Eye (tissue), 1 donor: ENCODE measurements around the gene FGF12.

Source experiments
- DNase-seq: peaks from one replicate; pipeline ENCODE4 v3.0.0-alpha.2; 2015

The FGF12 gene

GRCh38 chr3:192409201-192409837 lies 318.0 kb downstream of the FGF12 start:
- DNase-seq, result peak; percentile 81

GRCh38 chr3:192408647-192409200 lies 318.6 kb downstream of the FGF12 start:
- DNase-seq, result peak; percentile 75

DNA sequence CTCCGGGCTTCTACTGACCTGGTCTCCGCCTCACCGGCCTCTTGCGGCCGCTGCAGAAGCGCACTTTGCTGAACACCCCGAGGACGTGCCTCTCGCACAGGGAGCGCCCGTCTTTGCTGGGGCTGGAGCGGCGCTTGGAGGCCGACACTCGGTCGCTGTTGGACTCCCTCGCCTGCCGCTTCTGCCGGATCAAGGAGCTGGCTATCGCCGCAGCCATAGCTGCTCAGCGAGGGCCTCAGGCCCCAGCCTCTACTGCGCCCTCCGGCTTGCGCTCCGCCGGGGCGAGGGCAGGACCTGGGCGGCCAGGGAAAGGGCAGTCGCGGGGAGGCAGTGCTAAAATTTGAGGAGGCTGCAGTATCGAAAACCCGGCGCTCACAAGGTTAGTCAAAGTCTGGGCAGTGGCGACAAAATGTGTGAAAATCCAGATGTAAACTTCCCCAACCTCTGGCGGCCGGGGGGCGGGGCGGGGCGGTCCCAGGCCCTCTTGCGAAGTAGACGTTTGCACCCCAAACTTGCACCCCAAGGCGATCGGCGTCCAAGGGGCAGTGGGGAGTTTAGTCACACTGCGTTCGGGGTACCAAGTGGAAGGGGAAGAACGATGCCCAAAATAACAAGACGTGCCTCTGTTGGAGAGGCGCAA lies 319.2 kb downstream of the FGF12 start:
- DNase-seq, result peak; percentile 67

DNA sequence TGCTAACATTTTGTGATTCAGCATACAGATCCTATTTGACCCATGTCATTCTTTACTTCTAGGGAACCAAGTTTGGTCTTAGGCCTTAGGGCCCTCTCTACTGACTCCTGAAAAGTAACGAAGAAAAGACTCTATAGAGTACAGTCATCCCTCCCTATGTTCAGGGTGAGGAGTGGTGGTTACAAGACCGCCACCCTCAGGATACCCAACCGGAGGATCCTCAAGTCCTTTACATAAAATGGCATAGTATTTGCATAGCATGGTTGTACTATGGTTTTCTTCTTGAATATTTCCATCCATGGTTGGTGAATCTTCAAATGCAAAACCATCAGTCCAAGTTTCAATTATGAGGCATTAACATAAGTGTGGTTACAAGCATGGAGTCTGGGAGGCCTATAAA lies 327.6 kb downstream of the FGF12 start:
- no peak for DNase-seq

GRCh38 chr3:192397012-192397411 lies 330.3 kb downstream of the FGF12 start:
- DNase-seq, result no peak

DNA sequence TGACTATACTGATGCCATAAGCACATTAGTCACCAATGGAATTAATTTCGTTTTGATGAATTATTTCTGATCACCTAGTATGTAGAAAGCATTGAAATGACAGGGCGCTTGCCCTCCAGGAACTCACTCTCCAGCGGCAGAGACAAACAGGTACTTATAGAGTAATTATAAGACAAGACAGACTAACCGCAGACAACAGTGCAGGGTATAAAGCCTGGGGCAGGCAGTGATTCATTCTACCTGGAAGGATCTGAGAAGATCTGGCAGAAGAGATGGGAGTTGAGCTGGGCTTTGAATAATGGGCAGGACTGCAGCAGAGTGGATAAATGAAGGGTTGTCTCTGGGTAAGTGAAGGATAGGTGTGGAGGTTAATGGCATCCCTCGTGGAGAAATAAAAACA lies 331.8 kb downstream of the FGF12 start:
- no peak for DNase-seq

DNA sequence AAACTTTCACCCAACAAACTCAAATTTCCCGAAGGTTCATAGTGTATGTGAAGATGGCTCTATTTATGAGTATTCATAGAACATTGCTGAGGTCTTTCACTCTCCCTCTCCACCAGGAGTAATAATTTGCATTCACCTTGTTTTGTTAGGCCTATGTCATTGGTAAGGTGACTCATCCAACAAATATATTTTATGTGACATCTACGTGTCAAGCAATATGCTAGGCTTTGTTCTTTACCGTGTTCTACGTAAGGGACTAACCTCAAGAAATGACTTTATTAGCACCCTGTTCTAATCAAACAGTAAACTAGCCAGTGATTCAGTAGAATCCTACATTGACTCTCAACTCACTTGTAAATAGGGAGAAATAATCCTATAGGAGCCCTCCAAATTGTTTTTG lies 334.4 kb downstream of the FGF12 start:
- no peak for DNase-seq

- DNase-seq, result no peak
Observed at GRCh38 chr3:192382861-192383260, 344.5 kb downstream of the FGF12 start.

DNA sequence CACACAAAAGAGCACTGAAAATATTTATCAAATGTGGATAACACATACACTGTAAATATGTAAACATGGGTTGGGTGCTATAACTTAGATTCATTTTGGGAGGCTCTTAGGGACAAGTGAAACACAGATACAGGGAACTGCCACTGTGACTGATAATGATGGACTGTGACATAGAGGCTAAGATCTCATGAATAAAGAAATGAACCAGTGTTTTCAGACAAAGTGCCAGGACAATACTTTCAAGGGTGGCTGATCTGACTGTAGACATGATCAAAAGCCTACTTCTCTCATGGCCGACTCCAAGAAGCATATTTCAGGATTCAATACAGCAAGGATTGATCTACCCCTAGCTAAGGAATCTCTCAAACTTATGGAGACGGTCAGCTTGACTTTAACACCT lies 353.8 kb downstream of the FGF12 start:
- DNase-seq, result peak; percentile 58

- no peak for DNase-seq
Observed at GRCh38 chr3:192373032-192373431, 354.3 kb downstream of the FGF12 start.

DNA sequence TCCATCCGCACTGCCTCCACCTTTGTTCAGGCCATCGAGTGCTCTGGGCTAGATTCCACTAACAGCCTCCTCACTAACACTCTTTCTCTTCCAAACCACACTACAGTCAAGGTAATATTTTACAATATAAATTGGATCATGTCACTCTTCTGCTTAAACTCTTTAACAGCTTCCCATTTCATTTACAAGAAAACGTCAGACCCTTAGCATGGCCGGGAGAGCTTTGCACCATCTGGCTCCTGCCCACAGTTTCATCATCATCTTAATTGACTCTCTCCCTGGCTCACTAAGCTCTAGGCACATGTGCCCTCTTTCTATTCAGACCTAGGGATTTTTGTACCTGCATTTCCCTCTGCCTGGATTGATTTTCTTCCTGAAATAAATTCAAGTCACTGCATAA lies 354.7 kb downstream of the FGF12 start:
- peak; percentile 72 for DNase-seq

- peak; percentile 19 for DNase-seq
Observed at GRCh38 chr3:192371870-192372400, 355.4 kb downstream of the FGF12 start.

GRCh38 chr3:192367616-192368015 lies 359.7 kb downstream of the FGF12 start:
- DNase-seq, result no peak

GRCh38 chr3:192366916-192367315 lies 360.4 kb downstream of the FGF12 start:
- no peak for DNase-seq

- DNase-seq, result no peak
Observed at GRCh38 chr3:192365571-192365970, 361.8 kb downstream of the FGF12 start.

- no peak for DNase-seq
Observed at GRCh38 chr3:192364316-192364715, 363.0 kb downstream of the FGF12 start.

- no peak for DNase-seq
Observed at GRCh38 chr3:192354687-192355086, 372.7 kb downstream of the FGF12 start.

- no peak for DNase-seq
Observed at GRCh38 chr3:192352142-192352541, 375.2 kb downstream of the FGF12 start.

- DNase-seq, result no peak
Observed at GRCh38 chr3:192351441-192351840, 375.9 kb downstream of the FGF12 start.

GRCh38 chr3:192340031-192340430 lies 387.3 kb downstream of the FGF12 start:
- DNase-seq, result no peak

DNA sequence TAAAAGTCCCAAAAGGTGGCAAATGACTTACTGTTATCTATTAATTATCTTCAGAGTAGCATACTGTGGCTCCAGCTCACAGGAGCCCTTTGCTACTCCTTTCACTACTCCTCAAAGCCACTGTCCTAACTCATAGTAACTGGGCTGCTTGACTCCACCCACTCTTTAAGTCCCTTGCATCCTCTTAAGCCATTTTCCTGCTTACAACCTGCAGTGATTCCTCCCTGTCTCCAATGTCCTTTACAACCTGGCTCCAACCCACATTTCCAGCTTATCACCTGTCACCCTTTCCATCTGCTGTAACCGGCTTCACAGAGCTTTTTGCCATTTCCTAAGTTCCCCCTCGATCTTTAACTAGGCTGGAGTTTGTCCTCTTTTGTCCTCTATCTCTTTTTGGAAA lies 388.1 kb downstream of the FGF12 start:
- no peak for DNase-seq

GRCh38 chr3:192336286-192336685 lies 391.1 kb downstream of the FGF12 start:
- no peak for DNase-seq

- no peak for DNase-seq
Observed at GRCh38 chr3:192332386-192333291, 394.7 kb downstream of the FGF12 start.
